HG03521 (cell line): Measurements from ENCODE around the gene PLPP6.
A peak's percentile ranks its signal among the peaks of the same experiment; 100 is the strongest.

Experiments
- ATAC-seq: cut with Tn5 transposase; IDR thresholded peaks from one replicate; pipeline ENCODE4 v1.9.1; 2021; ENCODE audit warnings: mild to moderate bottlenecking, moderate library complexity; ENCODE audit not compliant: unreplicated experiment

The PLPP6 gene

DNA sequence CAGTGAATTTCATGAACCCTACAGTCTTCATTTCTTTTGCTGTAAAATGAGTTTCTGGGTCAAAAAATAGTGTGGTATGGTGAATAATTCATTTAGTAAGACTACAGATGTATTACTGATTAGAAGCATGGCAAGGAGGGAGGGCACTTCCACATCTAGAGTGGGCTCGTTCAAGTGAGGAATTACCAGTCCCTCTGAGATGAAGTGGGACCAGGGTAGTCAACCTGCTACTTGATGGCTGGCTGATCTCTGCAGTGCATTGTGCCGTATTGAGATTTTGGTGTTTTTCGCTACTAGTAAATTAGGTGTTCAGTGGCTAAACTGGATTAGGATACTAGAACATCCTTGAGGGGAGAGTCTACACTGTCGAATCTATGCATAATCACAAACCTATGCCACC, 28.1 kb downstream of the PLPP6 start:
- peak; percentile 43 for ATAC-seq

DNA sequence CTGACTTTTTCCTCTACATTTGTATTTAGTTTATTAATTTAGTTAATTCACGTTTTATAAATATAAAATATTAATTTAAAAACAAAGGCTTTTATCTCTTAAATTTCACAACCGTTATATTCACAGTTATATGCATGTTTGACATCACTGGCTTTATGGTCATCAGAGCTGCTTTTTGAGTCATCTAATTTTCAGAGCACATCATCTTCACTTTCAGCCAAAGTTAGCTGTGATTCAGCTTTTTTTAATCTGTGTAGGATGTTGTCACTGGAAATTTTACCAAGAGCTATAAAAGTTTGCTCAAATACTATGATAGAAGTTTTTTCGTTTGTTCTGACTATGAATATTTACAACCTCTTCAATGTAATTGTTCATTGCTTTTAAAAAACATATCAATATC, 29.7 kb downstream of the PLPP6 start:
- no peak for ATAC-seq

DNA sequence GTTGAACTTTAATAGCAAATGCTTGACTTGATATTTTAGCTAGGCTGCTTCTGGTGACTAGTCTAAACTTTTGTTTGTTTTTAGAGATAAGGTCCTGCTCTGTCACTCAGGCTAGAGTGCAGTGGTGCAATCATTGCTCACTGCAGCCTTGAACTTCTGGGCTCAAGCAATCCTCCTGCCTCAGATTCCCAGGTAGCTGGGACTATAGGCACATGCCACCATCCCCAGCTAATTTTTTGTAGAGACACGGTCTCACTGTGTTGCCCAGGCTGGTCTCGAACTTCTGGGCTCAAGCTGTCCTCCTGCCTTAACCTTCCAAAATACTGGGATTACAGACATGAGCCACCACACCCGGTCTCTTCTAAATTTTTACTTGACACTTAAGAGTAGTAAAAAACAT, 38.0 kb downstream of the PLPP6 start:
- ATAC-seq: no peak

DNA sequence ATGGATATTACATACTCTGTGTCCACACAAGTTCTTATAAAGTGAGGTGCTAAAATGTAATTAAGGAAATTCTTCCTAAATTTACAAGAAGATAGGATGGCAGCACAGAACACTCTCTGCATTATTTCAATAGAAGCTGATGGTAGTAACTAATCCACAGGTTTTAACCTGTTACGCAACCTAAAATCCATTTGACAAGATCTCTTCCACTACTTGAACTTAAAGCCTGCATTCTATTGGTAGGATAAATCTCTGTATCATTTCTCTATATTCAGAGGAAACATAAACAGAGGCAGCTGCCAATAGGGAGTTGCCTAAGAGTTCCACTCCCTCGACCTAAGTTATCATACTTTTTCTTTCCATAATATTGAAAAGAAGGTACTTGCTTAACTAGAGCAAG, 38.8 kb downstream of the PLPP6 start:
- ATAC-seq: no peak

DNA sequence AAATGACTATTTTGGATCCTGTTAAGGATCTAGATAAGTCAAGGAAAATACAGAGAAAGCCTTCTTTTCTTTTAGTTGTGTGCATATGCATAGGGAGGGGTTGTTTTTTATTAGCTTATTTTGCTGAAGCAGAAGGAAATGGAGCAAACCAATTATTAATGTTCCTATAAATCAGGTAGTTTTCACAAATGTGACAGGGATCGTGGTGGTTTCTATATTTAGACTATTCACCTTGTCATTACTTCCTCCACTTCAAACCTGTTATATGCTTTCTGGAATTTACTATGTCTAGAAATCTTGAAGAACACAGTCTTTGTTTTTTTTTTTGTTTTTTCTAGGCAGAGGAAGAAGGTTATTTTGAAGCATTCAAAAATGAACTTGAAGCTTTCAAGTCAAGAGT, 39.4 kb downstream of the PLPP6 start:
- ATAC-seq: no peak

DNA sequence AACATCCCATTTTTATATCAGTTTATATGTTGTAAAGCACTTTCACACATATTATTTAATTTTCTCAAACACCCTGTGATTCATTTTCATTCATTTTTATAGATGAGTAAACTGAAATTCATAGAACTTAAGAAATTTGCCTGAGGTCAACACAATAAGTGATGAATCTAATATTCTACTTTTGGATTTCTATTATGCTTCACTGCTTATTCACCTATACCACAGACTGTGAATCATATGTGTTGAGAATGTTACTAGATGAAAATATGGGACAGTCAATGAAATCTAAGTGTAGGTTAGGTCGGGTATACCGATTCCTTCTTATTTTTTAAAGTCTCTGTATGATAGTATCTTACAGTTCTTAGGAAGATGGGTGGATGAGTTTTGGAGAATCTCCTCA, 42.0 kb downstream of the PLPP6 start:
- no peak for ATAC-seq

DNA sequence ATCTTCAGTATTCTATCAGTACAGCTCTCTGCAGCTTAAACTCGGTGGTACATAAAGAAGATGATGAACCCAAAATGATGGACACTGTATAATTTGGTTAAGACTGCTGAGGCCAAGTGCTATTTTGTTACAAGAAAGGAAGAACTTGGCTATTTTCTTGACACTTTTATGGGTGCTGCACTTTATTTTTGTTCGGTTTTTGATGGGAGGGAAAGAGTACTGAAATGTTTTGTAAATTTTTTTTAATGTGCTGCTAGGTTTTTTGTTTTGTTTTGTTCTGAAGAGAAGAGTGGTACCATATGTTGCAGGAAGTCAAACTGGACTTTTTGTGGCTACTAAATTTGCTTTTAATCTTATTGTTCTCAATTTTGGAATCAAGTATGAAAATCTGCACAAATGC, 43.9 kb downstream of the PLPP6 start:
- ATAC-seq: no peak

DNA sequence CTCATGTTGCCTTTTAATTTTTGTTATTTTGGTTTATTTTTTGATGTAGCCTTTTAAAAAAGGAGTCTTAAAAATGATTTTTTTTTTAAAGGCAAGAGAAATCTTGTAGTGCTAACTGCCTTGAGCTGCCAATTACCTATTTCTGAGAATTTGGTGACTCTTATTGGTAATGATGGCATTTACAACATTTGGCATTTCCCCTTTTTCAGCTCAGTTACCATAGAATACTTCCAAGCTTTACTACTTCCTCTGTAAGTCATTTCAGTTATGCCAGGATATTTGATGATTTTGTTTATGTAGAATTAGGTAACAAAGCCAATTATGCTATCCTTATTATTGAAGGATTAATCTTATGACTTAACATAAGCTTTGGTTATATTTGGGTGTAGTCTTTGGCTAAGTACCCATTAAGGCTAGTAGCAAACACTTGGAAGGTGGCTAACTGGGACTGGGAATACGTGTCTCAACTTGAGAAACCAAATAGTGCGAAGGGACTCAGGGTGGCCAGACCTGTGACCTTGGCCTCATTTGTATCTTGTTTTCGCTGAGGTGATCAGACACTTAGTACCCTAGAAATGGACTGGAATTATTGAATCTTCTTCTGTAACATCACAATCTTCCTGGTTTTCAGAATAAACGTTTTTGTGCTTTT, 45.0 kb downstream of the PLPP6 start:
- ATAC-seq: no peak

DNA sequence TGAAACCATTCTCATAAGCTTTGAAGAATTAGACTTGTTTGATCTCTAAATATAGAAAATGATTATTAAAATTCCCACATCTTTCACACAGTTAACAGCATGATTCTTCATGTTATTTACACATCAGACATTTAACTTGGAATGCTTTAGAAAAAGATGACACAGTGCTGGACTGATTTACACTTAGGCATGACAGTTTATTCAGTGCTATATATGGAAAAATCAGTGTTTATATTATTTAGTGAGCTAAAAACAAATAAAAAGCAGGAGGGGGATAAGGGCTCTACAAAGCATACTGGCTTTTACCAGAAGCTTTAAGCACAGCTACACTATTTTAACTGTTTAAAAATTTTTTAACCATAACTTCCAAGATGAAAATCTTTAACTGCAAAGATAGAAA, 47.3 kb downstream of the PLPP6 start:
- no peak for ATAC-seq

DNA sequence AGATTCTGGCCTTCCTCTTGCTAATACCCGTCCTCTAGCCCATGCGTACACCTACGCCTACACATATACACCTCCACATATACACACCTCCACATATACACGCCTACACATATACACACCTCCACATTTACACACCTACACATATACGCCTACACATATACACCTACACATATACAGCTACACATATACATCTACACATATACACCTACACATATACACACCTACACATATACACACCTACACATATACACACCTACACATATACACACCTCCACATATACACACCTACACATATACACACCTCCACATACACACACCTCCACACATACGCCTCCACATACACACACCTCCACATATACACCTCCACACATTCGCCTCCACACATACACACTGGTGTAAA, 51.8 kb downstream of the PLPP6 start:
- no peak for ATAC-seq

DNA sequence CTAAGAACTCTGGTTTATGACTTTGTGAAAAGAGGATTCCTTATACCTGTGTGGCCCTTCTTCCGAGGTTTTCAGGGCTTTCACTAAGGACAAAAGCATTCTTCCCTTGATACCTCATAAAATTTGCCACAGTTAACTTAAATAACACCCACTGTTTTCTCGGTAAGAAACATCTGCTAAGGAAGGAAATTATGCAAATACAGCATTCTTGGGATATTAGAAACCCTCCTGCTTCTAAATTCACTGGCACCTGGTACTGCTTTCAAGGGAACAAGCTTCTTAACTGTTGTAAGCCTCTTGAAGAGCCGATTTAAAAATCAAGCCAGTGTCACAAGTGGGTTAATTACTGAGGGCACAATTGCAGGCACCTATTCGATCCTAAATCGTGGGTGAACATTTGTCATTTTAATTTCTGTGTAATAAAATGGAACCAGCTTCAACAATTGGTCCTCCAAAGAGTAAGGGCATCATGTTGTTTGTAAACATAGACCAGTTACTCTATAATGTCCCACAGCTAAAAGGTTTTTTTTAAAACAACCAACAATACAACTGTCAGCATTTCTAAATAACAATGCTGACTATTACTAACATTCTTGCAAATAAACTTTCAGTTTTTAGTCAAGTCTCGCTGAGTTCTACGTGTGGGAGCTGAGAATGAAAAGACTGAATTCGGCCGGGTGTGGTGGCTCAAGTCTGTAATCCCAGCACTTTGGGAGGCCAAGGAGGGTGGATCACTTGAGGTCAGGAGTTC, 52.3 kb downstream of the PLPP6 start:
- no peak for ATAC-seq
